ENCODE results near the gene TMEM44.

DNA sequence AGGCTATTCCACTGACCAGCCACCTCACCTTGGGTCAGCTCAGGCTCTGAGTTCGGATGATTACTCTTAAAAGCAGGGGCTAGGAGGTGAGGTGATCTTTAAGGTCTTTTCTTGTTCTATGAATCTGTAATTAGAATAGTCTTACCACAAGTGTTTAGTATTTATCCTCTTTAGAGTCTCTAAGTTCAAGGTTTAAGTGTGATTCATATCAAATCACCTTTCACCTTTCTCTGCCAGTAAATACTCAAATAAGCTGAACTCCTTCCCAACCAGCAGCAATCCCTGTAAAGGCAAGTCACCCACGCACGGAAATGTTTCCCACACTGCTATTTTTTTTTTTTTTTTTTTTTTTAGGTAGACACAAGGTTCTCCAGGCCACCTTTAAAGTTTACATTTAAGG, 14.5 kb upstream of the TMEM44 start:
- TF ChIP-seq, protein P1, sequence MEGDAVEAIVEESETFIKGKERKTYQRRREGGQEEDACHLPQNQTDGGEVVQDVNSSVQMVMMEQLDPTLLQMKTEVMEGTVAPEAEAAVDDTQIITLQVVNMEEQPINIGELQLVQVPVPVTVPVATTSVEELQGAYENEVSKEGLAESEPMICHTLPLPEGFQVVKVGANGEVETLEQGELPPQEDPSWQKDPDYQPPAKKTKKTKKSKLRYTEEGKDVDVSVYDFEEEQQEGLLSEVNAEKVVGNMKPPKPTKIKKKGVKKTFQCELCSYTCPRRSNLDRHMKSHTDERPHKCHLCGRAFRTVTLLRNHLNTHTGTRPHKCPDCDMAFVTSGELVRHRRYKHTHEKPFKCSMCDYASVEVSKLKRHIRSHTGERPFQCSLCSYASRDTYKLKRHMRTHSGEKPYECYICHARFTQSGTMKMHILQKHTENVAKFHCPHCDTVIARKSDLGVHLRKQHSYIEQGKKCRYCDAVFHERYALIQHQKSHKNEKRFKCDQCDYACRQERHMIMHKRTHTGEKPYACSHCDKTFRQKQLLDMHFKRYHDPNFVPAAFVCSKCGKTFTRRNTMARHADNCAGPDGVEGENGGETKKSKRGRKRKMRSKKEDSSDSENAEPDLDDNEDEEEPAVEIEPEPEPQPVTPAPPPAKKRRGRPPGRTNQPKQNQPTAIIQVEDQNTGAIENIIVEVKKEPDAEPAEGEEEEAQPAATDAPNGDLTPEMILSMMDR (IDR thresholded peaks at IDR 0.05), result no peak
- TF ChIP-seq POLR2AphosphoS5 (IDR thresholded peaks at IDR 0.05; ENCODE audit: low read depth, low read length) (no peak), TCF7L2 (IDR thresholded peaks at IDR 0.05; ENCODE audit: low read depth, low read length) (no peak)
- TF ChIP-seq, protein P2, sequence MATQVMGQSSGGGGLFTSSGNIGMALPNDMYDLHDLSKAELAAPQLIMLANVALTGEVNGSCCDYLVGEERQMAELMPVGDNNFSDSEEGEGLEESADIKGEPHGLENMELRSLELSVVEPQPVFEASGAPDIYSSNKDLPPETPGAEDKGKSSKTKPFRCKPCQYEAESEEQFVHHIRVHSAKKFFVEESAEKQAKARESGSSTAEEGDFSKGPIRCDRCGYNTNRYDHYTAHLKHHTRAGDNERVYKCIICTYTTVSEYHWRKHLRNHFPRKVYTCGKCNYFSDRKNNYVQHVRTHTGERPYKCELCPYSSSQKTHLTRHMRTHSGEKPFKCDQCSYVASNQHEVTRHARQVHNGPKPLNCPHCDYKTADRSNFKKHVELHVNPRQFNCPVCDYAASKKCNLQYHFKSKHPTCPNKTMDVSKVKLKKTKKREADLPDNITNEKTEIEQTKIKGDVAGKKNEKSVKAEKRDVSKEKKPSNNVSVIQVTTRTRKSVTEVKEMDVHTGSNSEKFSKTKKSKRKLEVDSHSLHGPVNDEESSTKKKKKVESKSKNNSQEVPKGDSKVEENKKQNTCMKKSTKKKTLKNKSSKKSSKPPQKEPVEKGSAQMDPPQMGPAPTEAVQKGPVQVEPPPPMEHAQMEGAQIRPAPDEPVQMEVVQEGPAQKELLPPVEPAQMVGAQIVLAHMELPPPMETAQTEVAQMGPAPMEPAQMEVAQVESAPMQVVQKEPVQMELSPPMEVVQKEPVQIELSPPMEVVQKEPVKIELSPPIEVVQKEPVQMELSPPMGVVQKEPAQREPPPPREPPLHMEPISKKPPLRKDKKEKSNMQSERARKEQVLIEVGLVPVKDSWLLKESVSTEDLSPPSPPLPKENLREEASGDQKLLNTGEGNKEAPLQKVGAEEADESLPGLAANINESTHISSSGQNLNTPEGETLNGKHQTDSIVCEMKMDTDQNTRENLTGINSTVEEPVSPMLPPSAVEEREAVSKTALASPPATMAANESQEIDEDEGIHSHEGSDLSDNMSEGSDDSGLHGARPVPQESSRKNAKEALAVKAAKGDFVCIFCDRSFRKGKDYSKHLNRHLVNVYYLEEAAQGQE (IDR thresholded peaks at IDR 0.05; ENCODE audit: insufficient read depth in 1 of 2, low read depth in 2 of 2, low read length in 1 of 2), result no peak
